HG02852 (cell line): Measurements from ENCODE around the gene PLEKHA6.

ENCODE experiments used
- ATAC-seq: cut with Tn5 transposase; IDR thresholded peaks from one replicate; pipeline ENCODE4 v1.9.1; 2021; ENCODE audit warnings: mild to moderate bottlenecking, moderate library complexity; ENCODE audit not compliant: unreplicated experiment

The PLEKHA6 gene

DNA sequence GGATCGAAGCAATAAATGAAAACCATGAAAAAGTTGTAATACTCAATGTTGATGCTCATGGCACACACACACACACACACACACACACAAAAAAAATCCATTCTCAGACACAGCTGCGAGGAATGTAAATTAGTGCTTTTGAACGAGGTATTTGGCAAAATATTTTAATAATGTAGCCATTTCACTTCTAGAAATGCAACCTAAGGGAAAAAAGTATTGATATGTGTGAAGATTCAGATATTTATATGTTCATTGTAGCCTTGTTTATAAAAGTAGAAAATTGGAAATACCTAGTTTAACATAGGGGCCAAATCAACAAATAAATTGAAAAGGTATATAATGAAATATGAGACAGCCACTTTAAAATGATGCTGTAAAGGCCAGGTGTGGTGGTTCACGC, 3.8 kb downstream of the PLEKHA6 start:
- no peak for ATAC-seq

DNA sequence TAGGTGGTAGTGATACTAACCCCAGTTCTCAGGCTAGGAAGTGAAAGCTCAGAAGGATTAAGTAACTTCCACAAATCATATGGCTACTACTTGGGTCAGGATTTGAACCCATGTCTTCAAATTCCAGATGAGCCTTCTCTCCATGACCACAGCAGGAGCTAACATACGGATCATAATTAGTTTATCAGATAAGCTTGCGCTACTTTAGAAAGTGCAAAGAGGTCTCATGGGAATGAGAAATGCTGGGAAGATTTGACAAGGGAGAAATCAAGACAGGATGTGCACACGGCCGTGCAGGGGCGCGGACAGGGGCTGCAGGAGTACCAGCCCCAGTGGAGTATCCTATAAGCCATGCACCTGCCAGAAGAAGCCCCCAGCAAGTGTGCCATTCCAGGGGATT, 5.2 kb downstream of the PLEKHA6 start:
- ATAC-seq, result no peak

DNA sequence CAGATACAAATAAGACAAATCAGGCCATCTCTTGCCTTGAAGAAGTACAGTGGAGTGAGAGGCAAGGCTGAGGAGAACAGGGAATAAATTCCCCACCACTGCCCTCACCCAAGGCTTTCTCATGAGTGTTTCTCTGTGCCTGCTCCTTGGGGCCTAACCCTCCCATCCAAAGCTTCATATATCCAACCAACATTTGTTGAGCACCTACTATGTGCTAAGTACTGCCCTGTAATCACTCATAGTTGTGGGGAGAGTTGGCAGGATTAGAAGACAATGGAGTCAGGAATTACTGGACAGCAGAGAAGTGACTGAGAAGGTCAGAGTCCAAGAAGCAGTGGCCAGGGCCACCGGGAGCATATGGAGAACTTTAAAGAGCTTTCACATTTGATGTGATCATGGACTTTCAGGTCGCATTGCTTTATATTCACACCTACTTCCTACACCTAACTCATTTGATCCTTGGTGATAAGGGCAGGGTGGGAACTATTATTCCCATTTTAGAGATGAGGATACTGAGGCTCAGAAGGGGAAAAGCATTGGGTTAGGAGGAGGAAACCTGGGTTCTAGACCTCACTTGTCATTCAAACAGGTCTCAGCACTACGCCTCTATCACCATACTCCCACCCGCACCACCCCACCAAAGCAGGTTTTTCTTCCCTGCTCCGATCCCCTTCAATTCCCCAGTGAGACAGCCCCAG, 6.4 kb downstream of the PLEKHA6 start:
- ATAC-seq, result no peak

DNA sequence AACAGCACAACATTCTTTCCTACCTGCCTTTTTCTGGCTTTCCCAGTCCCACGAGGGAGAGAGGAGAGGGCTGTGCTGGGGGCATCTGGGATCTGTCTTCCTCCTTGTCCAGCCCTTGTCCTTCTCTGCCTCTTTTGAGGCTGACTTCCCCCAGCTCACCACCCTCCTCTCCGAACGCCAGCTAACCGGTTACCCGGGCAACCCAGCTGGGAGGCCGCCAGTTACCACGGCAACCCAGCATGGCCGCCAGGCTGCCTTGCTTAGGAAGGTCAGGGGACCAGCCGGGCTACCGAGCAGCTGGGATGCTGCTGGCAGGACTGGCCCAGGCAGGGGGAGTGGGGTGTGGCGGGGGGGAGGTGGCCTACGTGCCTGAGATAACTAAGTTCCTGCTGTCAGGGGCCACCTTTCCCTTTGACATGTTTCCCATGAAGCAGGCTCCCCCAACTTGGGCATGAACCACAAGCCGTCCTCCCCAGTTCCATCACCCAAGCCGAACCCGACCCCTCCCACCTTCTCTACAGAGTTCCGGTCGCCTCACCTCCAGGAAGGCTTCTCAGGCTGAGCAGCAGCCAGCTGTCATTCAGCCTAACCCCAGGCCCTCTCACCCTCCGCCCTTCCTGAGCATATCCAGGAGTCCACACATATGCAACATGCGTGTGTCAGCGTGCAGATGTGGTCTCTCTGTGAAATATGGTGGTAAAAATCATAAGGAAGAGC, 8.7 kb downstream of the PLEKHA6 start:
- ATAC-seq, result no peak

DNA sequence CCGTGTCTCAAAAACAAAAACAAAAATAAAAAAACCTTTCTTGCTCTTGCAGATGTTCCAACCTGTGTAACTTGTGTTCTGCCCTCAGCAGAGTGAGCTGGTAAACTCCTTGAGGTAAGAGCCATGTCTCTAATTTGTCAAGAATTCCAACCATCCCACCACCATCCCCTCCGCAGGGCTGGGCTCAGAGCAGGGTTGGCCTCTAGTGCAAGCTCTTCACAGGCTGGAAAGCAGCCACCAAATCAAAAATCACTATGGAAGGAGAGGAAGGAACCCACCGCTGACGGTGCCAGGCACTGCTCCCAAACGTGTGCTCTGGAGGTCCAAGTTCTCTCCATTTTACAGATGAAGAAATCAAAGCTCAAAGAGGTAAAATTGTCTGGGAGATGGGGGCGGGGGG, 9.4 kb downstream of the PLEKHA6 start:
- ATAC-seq, result no peak

DNA sequence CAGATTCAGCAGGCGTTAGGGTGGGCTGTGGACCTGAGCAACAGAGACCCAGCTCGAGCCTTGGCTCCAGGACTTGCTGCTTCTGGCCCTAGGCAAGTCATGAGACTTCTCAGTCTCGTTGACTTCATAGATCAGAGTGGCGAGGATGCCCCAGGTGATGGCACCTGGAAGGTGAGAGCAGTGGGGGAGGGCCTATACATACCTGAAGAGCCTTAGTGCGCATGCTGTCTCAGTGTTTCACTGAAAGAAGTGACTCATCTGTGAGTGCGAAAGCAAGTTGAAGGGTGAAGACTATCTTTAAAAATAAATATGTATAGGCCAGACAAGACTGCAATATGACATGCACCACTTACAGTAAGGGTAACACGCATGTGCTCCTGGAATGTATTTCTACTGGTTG, 10.1 kb downstream of the PLEKHA6 start:
- no peak for ATAC-seq

DNA sequence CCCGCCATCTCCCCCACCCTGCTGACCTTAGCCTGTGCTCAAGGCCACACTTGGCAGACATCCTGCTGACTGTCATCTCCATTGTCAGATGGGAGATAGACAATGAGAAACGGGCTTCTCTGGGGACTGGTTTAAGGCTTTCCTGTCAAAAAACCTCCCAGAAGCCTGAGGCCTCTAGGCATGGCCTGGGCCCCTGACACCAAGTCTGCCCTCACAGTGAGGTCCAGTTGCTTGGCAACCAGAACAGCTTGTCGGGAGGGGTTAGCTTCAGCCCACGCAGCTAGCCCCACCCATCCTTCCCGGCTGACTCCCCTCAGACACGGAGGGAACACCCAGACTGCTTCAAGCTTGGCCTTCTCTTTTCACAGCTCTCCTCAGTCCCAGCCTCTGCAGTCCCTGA, 11.0 kb downstream of the PLEKHA6 start:
- no peak for ATAC-seq

DNA sequence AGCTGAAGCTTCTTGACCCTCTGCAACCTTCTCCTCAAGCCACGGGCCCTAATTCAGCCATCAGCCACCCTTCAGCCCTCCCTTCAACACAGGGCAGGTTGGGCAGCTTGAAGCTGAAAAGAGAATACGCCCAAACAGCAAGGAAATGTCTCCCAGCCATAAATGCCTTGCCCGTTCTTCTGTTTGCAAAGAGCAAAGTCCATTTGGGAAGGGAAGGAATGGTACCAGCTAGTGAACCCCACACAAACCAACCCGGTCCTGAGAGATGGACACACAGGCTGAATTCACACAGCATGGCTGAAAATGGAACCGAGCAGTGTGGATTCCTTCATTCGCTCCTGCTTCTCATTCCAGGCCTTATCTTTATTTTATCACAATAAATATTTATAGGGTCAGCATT, 11.5 kb downstream of the PLEKHA6 start:
- ATAC-seq, result no peak

DNA sequence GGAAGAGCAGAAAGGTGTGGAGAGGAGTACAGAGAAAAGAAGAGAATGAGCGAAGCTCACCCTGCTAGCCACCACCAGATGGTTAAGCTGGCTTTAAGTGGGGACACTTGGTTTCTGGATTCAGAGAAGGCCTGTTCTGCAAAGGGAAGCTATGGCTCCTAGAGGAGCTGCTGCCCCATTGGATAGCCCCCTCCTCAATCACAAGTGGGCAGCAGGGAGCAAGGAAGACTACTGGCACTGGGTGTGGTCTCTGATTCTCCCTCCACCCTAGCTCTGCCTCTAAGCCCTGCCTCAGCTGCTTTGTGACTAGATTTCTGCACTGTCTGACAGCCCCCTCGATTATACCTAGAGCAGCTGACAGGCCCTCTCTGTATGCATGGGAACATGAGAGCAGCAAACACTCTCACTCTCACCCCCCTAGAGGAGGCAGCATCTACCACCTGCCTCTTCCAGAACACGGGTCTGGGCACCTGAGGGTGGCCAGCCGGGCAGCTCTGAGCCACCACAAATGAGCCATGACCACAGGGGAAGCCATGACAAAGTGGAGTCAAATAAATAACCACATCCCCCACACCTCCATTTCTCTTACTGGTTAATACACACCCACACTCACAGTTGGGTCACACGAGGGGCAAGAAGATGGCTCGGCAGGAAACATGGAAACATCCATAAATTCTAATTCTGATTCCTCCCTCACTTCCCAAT, 13.6 kb downstream of the PLEKHA6 start:
- ATAC-seq, result no peak

DNA sequence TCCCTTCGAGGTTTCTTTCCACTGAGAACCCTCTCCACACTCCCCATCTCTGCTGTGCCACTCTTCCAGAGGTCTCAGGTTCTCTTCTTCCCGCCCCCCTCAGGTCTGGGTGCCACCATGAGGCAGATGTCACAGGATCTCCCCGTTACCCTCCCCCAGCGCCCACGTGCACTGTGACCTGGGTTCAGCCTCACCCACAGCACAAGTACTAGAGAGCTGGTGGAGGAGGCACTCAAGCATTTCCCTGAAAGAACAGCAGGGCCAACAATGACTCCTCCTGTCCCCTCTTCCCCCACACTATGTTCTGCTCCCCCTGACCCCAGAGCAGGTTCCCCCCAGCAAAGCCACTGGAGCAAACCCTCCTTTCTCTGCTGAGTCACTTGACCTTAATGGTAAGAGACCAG, 14.3 kb downstream of the PLEKHA6 start:
- ATAC-seq, result no peak

DNA sequence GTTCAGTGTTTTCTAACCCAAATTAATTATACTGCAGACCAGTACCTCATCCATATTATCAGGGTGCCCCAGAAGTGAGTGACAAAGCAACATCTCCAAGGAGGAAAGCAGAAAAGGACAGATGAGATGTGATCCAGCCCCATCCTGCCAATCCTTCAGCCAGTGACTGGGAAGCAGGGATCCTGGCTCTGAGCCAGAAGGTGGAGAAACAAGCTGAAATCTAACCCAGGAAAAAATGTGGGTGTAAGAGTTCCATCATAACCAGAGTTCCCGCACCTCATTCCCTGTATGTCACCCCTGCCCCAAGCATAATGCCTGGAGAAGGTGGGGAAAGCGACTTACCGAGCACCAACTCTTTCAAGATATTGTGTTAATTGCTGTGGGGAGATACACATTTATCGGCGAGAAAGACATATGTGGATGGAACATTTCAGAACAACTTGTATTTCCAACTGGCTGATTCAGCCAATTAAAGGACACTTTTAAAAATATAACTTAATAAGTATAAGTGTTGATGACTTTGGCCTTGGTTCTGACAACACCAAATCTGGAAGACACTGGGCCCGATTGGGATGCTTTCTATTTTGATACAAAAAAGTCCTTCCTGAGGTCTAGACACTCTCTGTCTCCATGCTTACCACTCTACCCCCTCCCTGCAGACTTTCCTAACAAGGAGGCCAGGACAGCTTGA, 14.9 kb downstream of the PLEKHA6 start:
- ATAC-seq, result no peak

DNA sequence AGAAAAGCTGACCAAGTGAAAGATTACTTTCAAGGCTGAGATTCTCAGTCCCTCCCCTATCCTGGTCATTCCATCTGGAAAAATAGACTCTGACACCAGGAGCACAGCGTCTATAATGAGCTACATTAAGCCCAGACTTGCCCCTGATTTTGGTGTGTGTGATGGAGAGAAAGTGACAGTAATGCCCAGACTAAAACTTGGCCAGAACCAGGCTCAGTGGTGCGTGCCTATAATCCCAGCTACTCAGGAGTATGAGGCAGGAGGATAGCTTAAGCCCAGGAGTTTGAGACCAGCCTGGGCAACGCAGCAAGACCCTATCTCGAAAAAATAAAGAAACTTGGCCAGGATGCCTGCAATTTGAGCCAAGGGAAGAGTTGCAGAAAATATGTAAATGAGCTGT, 15.9 kb downstream of the PLEKHA6 start:
- no peak for ATAC-seq

DNA sequence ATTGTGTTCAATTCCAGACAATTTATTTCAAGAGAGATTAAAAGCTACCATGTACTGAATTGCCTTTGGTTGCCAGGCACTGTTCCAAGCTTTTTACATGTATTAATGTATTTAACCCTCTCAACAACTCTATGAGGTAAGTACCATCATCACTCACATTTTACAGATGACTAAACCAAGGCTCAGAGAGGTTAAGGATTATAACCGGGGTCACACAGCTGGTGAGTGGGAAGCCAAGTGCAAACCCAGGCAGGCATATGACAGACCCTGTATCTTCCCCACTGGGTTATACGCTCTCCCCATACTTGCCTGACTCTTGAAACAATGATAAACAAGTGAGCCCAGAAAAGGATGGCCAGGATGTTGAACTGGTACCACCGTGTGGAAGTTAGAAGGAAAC, 16.5 kb downstream of the PLEKHA6 start:
- no peak for ATAC-seq

DNA sequence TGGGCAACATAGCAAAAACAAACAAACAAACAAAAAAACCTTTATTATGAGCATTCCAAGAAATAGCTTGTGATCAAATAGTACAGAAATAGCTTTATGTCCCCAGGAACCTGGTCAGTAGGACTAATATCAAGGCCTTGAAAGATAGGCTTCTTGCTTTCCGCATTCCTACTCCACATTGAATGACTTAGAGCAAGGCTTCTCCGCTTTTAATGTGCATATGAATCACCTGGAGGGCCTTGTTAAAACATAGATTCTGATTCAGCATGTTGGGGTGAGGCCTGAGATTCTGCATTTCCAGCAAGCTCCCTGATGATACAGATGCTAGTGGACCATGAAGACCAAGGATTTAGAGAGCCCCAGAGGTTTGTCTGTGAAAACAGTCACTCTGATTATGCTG, 17.4 kb downstream of the PLEKHA6 start:
- ATAC-seq, result no peak

DNA sequence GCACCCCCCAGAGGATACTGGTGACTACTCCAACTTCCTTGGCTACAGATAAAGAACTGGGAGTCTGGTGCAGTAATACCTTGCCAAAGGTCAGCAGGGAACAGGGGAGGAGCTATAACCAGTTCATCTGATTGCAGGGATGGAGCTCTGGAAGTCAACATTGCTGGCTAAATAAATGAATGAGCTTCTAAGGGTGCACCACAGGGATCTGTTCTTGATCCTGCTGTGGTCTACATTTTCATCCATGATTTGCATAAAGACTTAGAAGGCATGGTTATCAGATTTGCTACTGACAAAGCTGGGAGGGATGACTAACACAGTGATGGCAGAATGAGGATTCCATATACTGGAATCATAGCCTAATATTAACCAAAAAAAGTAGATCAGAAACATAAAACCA, 18.3 kb downstream of the PLEKHA6 start:
- no peak for ATAC-seq

DNA sequence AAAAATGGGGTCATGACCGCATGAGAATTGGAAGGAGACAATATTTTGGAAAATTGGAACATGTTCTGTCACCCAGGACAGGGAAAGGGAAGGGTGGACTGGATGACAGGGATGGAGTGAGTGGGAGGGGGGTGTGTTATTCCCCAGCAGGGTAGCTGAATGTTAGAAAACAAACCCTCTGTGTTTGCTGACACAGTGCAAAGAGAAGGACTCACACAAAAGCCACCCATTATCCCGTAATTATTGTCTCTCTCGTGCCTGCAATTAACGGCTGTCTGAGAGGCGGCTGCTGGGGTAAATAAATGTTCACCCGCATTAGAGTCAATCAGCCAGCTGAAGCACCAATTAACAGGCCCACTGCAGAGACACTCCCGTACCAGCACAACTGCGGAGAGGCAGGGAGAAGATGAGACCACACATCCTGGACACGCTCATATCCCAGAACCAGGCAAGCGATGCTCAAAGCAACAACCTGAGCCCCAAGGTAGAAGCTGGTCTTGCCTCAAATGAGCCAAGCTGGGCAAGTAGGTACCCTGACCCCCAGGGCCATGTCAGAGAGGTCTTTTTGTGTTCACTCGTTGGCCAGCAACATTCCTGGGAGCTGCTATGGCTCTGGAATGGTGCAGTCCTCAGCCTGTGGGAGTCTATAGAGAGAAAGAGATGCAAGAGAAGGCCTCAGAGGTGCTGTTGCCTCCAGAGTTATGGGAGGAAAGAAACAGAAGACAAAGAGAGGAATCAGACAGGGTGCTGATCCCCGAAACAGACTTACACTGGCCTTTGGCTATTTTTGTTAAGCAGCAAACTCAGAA, 19.4 kb downstream of the PLEKHA6 start:
- no peak for ATAC-seq

DNA sequence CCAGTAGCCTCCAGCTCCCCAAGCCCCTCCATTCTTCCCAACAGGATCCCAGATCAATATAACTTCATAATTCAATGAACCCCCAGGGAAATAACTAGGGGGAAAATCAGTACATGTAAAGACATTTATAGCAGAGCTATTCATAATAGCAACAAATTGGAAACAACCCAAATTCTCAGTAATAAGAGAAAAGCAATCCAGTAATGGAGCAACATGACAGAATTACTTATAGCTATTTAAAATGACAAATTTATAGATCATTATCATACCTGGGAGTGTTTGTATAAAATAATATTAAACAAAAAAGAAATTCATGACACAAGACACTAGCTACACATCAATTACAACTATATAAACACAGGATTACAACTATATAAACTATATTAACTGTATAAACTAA, 20.2 kb downstream of the PLEKHA6 start:
- ATAC-seq, result no peak

DNA sequence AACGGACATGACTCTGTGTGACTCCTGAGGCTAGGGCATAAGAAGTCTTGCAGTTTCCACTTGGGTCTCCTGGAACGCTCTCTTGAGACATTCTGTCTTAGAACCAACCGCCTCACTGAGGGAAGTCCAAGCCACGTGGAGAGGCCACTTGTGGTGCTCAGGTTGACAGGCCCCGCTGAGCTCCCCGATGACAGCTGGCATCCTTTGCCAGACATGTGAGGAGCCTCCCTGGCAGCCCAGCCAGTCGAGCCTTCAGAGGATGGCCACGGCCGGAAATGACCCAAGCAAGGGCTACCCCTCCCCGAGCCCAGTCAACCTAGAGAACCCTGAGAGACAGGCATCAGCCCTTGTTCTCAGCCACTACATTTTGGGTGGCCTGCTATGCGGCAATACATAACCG, 20.7 kb downstream of the PLEKHA6 start:
- no peak for ATAC-seq

DNA sequence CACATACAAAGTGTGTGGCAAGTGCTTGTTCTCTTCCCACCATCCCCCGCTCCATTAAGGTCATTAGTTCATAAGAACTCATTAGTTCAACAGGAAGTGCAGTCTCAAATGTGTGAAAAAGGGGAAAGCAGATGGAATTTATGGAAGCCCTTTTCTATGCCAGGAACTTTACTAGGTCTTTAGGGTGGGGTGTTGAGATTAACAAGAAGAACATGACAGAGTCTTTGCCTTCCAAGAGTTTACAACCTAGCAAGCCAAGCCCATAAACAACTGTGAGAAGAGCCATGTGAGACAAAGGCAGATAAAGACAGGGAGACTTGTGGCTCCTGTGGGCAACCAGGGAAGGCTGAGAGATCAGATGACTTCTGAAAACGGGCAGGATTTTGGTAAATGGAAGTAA, 21.4 kb downstream of the PLEKHA6 start:
- no peak for ATAC-seq

DNA sequence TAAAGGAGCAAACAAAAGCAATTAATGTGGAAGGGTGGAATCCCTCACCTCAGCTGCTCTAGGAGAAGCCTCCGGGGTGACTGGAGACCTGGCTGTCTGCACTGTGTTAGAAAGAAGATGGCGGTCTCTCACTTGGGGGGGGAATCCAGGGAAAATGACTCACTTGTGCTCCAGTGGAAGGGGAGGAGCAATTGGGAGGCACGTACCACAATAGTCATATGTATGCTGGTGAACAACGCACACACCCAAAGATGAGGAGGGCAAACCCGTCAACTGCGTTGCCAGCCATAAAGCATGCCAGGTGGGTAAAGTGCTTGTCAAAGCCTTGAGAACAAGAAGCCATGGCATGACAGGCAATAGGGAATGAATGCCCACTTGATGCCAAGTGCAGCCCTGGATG, 22.1 kb downstream of the PLEKHA6 start:
- ATAC-seq, result no peak

DNA sequence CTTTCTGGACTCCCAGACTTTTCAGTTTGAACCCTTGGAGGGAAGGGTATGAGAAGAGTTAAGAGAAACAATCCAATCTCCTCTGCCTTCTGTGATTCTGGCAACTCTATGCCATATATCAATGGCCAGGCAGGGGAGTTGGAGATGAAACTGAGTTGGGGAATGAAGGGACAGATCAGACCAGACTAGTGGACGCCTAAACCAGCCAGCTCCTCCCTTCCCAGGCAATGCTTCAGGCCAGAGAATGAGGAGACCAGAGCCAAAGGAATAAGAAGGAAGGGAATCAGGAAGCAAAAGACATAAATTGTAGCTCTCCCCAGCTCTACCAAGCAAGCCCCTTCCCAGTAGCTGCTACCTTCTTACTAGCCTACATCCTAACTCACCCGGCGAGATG, 22.7 kb downstream of the PLEKHA6 start:
- no peak for ATAC-seq
